HepG2 (cell line): ENCODE measurements around the gene SLC13A5. TPM values are rescaled to one million over a fixed set of nuclear protein-coding genes. Genes with fewer than 3 reads are reported as not detected.

Source experiments
- ATM ChIP-seq: fragments of 450-650 bp; IDR thresholded peaks from 2 replicates; pipeline ENCODE4 v1.7.1; 2017; ENCODE audit warnings: mild to moderate bottlenecking, borderline replicate concordance
- DR1 ChIP-seq: sonication (generic); formaldehyde crosslinking; IDR thresholded peaks from 2 replicates; pipeline ENCODE4 v1.8.0; 2021; ENCODE audit warnings: mild to moderate bottlenecking, missing genetic modification reagents, inconsistent platforms
- ELK4 ChIP-seq: sonication (generic); formaldehyde crosslinking; IDR thresholded peaks from 2 replicates; pipeline ENCODE4 v1.9.0; 2021; ENCODE audit warnings: missing genetic modification reagents, borderline replicate concordance
- HNF4A ChIP-seq: sonication (generic); formaldehyde crosslinking; IDR thresholded peaks from 2 replicates; pipeline ENCODE4 v1.4.0; 2020; ENCODE audit warnings: missing genetic modification reagents
- KLF12 ChIP-seq: sonication (generic); formaldehyde crosslinking; IDR thresholded peaks from 2 replicates; pipeline ENCODE4 v1.4.0; 2020; ENCODE audit warnings: missing genetic modification reagents, borderline replicate concordance
- PCBP1 ChIP-seq: fragments of 200-400 bp; formaldehyde crosslinking; IDR thresholded peaks from 2 replicates; pipeline ENCODE4 v1.6.1; 2017; ENCODE audit warnings: mild to moderate bottlenecking, low read depth, low read length, borderline replicate concordance
- PHF20 ChIP-seq: sonication (generic); formaldehyde crosslinking; IDR thresholded peaks from 2 replicates; pipeline ENCODE4 v1.5.0; 2020; ENCODE audit warnings: mild to moderate bottlenecking, missing genetic modification reagents
- POGZ ChIP-seq: sonication (generic); formaldehyde crosslinking; IDR thresholded peaks from 2 replicates; pipeline ENCODE4 v1.4.0; 2020; ENCODE audit warnings: mild to moderate bottlenecking, missing genetic modification reagents
- RFX1 ChIP-seq: fragments of 450-650 bp; IDR thresholded peaks from 2 replicates; pipeline ENCODE4 v1.6.1; 2017
- RFX3 ChIP-seq: IDR thresholded peaks from 2 replicates; pipeline ENCODE4 v1.6.1; 2016; ENCODE audit warnings: missing biosample characterization, missing genetic modification reagents
- SMYD3 ChIP-seq: sonication (generic); formaldehyde crosslinking; IDR thresholded peaks from 2 replicates; pipeline ENCODE4 v1.8.1; 2023; ENCODE audit warnings: mild to moderate bottlenecking, missing genetic modification reagents
- SRSF9 ChIP-seq: fragments of 200-400 bp; formaldehyde crosslinking; IDR thresholded peaks from 2 replicates; pipeline ENCODE4 v1.6.1; 2018; ENCODE audit warnings: borderline replicate concordance, mild to moderate bottlenecking, low read depth, low read length; ENCODE audit not compliant: insufficient read depth, poor library complexity, severe bottlenecking
- TCF12 ChIP-seq, 2 experiments: fragments of 450-650 bp in 1 of 2; sonication (generic) in 1 of 2; formaldehyde crosslinking in 1 of 2; IDR thresholded peaks; 2 replicates each; pipeline versions ENCODE4 v1.6.1 to v1.8.0; 2017 to 2022; ENCODE audit warnings: antibody characterized with exemption in 1 of 2, mild to moderate bottlenecking in 1 of 2, missing genetic modification reagents in 1 of 2, moderate library complexity in 1 of 2
- THRA ChIP-seq: sonication (generic); formaldehyde crosslinking; IDR thresholded peaks from 2 replicates; pipeline ENCODE4 v1.4.0; 2020; ENCODE audit warnings: missing genetic modification reagents, borderline replicate concordance
- THYN1 ChIP-seq: sonication (generic); formaldehyde crosslinking; IDR thresholded peaks from 2 replicates; pipeline ENCODE4 v1.8.1; 2023; ENCODE audit warnings: low read depth, mild to moderate bottlenecking, moderate library complexity, missing genetic modification reagents, borderline replicate concordance
- TMF1 ChIP-seq: sonication (generic); formaldehyde crosslinking; IDR thresholded peaks from 2 replicates; pipeline ENCODE4 v1.8.1; 2022; ENCODE audit warnings: low read depth, missing genetic modification reagents
- XRCC5 ChIP-seq: fragments of 200-400 bp; formaldehyde crosslinking; optimal IDR thresholded peaks from 2 replicates; pipeline ENCODE3; 2017; ENCODE audit warnings: mild to moderate bottlenecking, low read length
- ZMYM4 ChIP-seq: sonication (generic); formaldehyde crosslinking; IDR thresholded peaks from 2 replicates; pipeline ENCODE4 v1.8.1; 2023; ENCODE audit warnings: mild to moderate bottlenecking, missing genetic modification reagents
- ZNF207 ChIP-seq: fragments of 450-650 bp; IDR thresholded peaks from 2 replicates; pipeline ENCODE4 v1.6.1; 2016; ENCODE audit warnings: antibody characterized with exemption, borderline replicate concordance
- ZNF276 ChIP-seq: sonication (generic); formaldehyde crosslinking; IDR thresholded peaks from 2 replicates; pipeline ENCODE4 v1.4.0; 2020; ENCODE audit warnings: mild to moderate bottlenecking, low read depth, missing genetic modification reagents
- ZNF431 ChIP-seq: sonication (generic); formaldehyde crosslinking; IDR thresholded peaks from 2 replicates; pipeline ENCODE4 v1.9.0; 2022; ENCODE audit warnings: missing genetic modification reagents, low read depth, mild to moderate bottlenecking, borderline replicate concordance
- ZNF441 ChIP-seq: sonication (generic); formaldehyde crosslinking; IDR thresholded peaks from 2 replicates; pipeline ENCODE4 v1.7.0; 2021; ENCODE audit warnings: missing genetic modification reagents, borderline replicate concordance
- ZNF816 ChIP-seq: sonication (generic); formaldehyde crosslinking; IDR thresholded peaks from 2 replicates; pipeline ENCODE4 v1.8.0; 2022; ENCODE audit warnings: missing genetic modification reagents, mild to moderate bottlenecking, borderline replicate concordance
- ZSCAN9 ChIP-seq: IDR thresholded peaks from 2 replicates; pipeline ENCODE4 v1.6.1; 2016; ENCODE audit warnings: borderline replicate concordance
- polyA plus RNA-seq, 8 experiments: library from polyadenylated mRNA; depleted of rRNA in 3 of 8; stranded (reverse) in 7 of 8; unstranded in 1 of 8; fragments of >200 nt; fragmentation: Illumina TruSeq in 4 of 8; extraction: Trizol in 4 of 8; gene quantifications; 2 replicates each; pipeline versions ENCODE4 v1.2.1 to v1.2.3, GENCODE V29; 2011 to 2016; ENCODE audit warnings: low read depth in 4 of 8, missing spikeins in 1 of 8, mixed read lengths in 1 of 8; ENCODE audit not compliant: insufficient read depth in 1 of 8
- total RNA-seq, 5 experiments: library from RNA; depleted of rRNA; stranded (reverse); fragments of >200 nt; fragmentation: Illumina TruSeq; extraction: Trizol; gene quantifications; 2 replicates each; pipeline ENCODE4 v1.2.3, GENCODE V29; 2016; ENCODE audit warnings: low read depth in 1 of 5

Gene SLC13A5
- total and polyA plus RNA-seq, 2 of the 13 experiments (the other 11 are each of a cell fraction or from before 2014, with no cell fraction given) = 42.8 to 310 TPM

GRCh38 chr17:6699997-6700947, 12.9 kb downstream of the SLC13A5 start (continued):
- no peak for TF ChIP-seq PCBP1
- peak; percentile 6; the same call in 1 of the 2 replicates for TF ChIP-seq ZNF431 (CRISPR knock-in tag)
- TF ChIP-seq TMF1 (CRISPR knock-in tag) = 0 out of 2 replicates have a peak, but pooled peaks have one; percentile 49
- peak; percentile 100 for TF ChIP-seq THRA
- no peak for TF ChIP-seq ZNF207
- peak; percentile 37; the same call in 1 of the 2 replicates for TF ChIP-seq RFX3 (CRISPR knock-in tag)
- no peak for TF ChIP-seq ATM
- TF ChIP-seq ZNF276 (CRISPR knock-in tag) = peak; percentile 86; the same call in 1 of the 2 replicates
- no peak; the same call in 1 of the 2 replicates for TF ChIP-seq PHF20
- no peak for TF ChIP-seq TCF12 (IDR thresholded peaks at IDR 0.05)
- TF ChIP-seq TCF12 (CRISPR knock-in tag; IDR thresholded peaks at IDR 0.05) = peak; percentile 89; the same call in 1 of the 2 replicates
- TF ChIP-seq SRSF9 = no peak
- peak; percentile 46; the same call in 1 of the 2 replicates for TF ChIP-seq ZMYM4
- TF ChIP-seq ZNF441 = no peak
- TF ChIP-seq XRCC5 = peak; percentile 60
- TF ChIP-seq POGZ = peak; percentile 53; the same call in 1 of the 2 replicates
- TF ChIP-seq ZSCAN9 (CRISPR knock-in tag) = peak; percentile 94
- no peak for TF ChIP-seq DR1 (CRISPR knock-in tag)
- no peak for TF ChIP-seq ELK4 (CRISPR knock-in tag)
- TF ChIP-seq ZNF816 (CRISPR knock-in tag) = peak; percentile 69; the same call in 1 of the 2 replicates
- 0 out of 2 replicates have a peak, but pooled peaks have one; percentile 85 for TF ChIP-seq KLF12 (CRISPR knock-in tag)
- TF ChIP-seq THYN1 (CRISPR knock-in tag) = no peak
- no peak for TF ChIP-seq RFX1
- peak; percentile 100 for TF ChIP-seq HNF4A (CRISPR knock-in tag)
- peak; percentile 81 for TF ChIP-seq SMYD3
